ENCODE results near the gene DLG2.

- TF ChIP-seq CTCF (IDR thresholded peaks at IDR 0.05), result no peak
- TF ChIP-seq POLR2A (IDR thresholded peaks at IDR 0.05), result no peak
- TF ChIP-seq EP300 (IDR thresholded peaks at IDR 0.05), result no peak
These were observed 75.3 kb downstream of the DLG2 start for GRCh38 chr11:85551881-85552280.

Measured in tibial nerve (tissue), 4 donors.